H1 (cell line): ENCODE measurements around the gene STEAP1B. TPM values are rescaled to one million over a fixed set of nuclear protein-coding genes. Genes with fewer than 3 reads are reported as not detected.

Experiments used
- CTCF ChIA-PET: fragments of 300-600 bp; sonication (Branson Sonifier 250); formaldehyde crosslinking; loops from one replicate; lab custom pipeline; 2021; ENCODE audit not compliant: partially characterized antibody; lab: Charles Lee
- POLR2A ChIA-PET: fragments of 300-600 bp; sonication (Branson Sonifier 250); formaldehyde crosslinking; loops from one replicate; lab custom pipeline; 2021; ENCODE audit warnings: inconsistent platforms; ENCODE audit not compliant: partially characterized antibody; lab: Charles Lee
- DNase-seq, 2 experiments: peaks; one replicate each; pipeline versions ENCODE4 v3.0.0 to v3.0.0-alpha.2; 2010 to 2022; ENCODE audit warnings: low spot score in 2 of 2, low read depth in 1 of 2, mixed read lengths in 1 of 2
- FAIRE-seq: peaks from 2 replicates; lab custom pipeline; 2011; peaks lifted over from hg19 to GRCh38; lab: Jason Lieb, UNC
- H2AFZ ChIP-seq: 2 replicates; pipeline ENCODE4 v1.8.1; 2012; ENCODE audit warnings: low read length, inconsistent platforms
- H2AK5ac ChIP-seq: 2 replicates; pipeline ENCODE4 v1.6.1; 2013; ENCODE audit warnings: low read depth, low read length
- H2BK120ac ChIP-seq: replicated peaks from 2 replicates; pipeline ENCODE3; 2013; ENCODE audit warnings: low read depth, low read length, inconsistent platforms
- H2BK12ac ChIP-seq: 2 replicates; pipeline ENCODE4 v1.6.1; 2013; ENCODE audit warnings: low read depth, low read length
- H2BK15ac ChIP-seq: 2 replicates; pipeline ENCODE4 v1.6.1; 2013; ENCODE audit warnings: low read length
- H2BK20ac ChIP-seq: 2 replicates; pipeline ENCODE4 v1.6.1; 2013; ENCODE audit warnings: low read length
- H2BK5ac ChIP-seq: 2 replicates; pipeline ENCODE4 v1.6.1; 2013; ENCODE audit warnings: low read depth, low read length
- H3K14ac ChIP-seq: 2 replicates; pipeline ENCODE4 v1.6.1; 2013; ENCODE audit warnings: inconsistent platforms; ENCODE audit not compliant: insufficient read length
- H3K18ac ChIP-seq: 2 replicates; pipeline ENCODE4 v1.6.1; 2013; ENCODE audit warnings: low read length; ENCODE audit errors: extremely low read depth
- H3K23ac ChIP-seq: 2 replicates; pipeline ENCODE4 v1.6.1; 2013; ENCODE audit warnings: inconsistent platforms; ENCODE audit not compliant: insufficient read length
- H3K23me2 ChIP-seq: 2 replicates; pipeline ENCODE4 v1.6.1; 2013; ENCODE audit warnings: low read depth, low read length
- H3K27ac ChIP-seq: 2 replicates; pipeline ENCODE4 v1.6.1; 2011; ENCODE audit warnings: low read depth, low read length, inconsistent platforms
- H3K27me3 ChIP-seq, 4 experiments: replicated peaks in 1 of 4; 1 replicate in 1 of 4; 2 replicates in 3 of 4; pipeline versions ENCODE4 v1.6.1 to v1.8.1; 2011 to 2013; ENCODE audit warnings: low read length in 3 of 4, mild to moderate bottlenecking in 3 of 4, inconsistent platforms in 2 of 4, mixed read lengths in 2 of 4, moderate library complexity in 1 of 4; ENCODE audit not compliant: control insufficient read depth in 3 of 4, insufficient read depth in 3 of 4; ENCODE audit errors: extremely low read depth in 1 of 4
- H3K36me3 ChIP-seq, 4 experiments: 2 replicates each; pipeline versions ENCODE4 v1.6.1 to v1.8.1; 2011 to 2013; ENCODE audit warnings: mild to moderate bottlenecking in 4 of 4, low read length in 3 of 4, moderate library complexity in 2 of 4, control low read depth in 1 of 4, inconsistent platforms in 1 of 4; ENCODE audit not compliant: insufficient read depth in 4 of 4, control insufficient read depth in 2 of 4
- H3K4ac ChIP-seq: replicated peaks from 2 replicates; pipeline ENCODE3; 2013; ENCODE audit warnings: low read length, low read depth, mixed read lengths, inconsistent platforms; ENCODE audit not compliant: insufficient read length
- H3K4me1 ChIP-seq, 4 experiments: replicated peaks in 1 of 4; 1 replicate in 1 of 4; 2 replicates in 3 of 4; pipeline versions ENCODE4 v1.6.1 to v1.8.1; 2011 to 2013; ENCODE audit warnings: low read length in 3 of 4, inconsistent platforms in 2 of 4, mixed read lengths in 1 of 4; ENCODE audit not compliant: insufficient read depth in 4 of 4, control insufficient read depth in 3 of 4
- H3K4me2 ChIP-seq, 2 experiments: 2 replicates each; pipeline versions ENCODE4 v1.6.1 to v1.8.1; 2011 to 2013; ENCODE audit warnings: low read depth in 2 of 2, low read length in 2 of 2, control low read depth in 1 of 2, inconsistent platforms in 1 of 2, mild to moderate bottlenecking in 1 of 2; ENCODE audit not compliant: insufficient read depth in 1 of 2
- H3K4me3 ChIP-seq, 4 experiments: fragments of 200-600, 300-600 bp in 1 of 4; sonication (generic), shearing (Covaris generic), sonication (Bioruptor Twin) in 1 of 4; 2 replicates each; pipeline versions ENCODE4 v1.5.1 to v1.8.1; 2011 to 2016; ENCODE audit warnings: low read length in 4 of 4, low read depth in 3 of 4, control low read depth in 2 of 4, inconsistent platforms in 2 of 4, mild to moderate bottlenecking in 2 of 4, mixed read lengths in 1 of 4, moderate library complexity in 1 of 4; ENCODE audit not compliant: insufficient read depth in 2 of 4; ENCODE audit errors: extremely low read depth in 1 of 4
- H3K56ac ChIP-seq: replicated peaks from 2 replicates; pipeline ENCODE3; 2013; ENCODE audit warnings: low read depth, mild to moderate bottlenecking, mixed read lengths, low read length, inconsistent platforms; ENCODE audit not compliant: insufficient read length
- H3K79me1 ChIP-seq: 2 replicates; pipeline ENCODE4 v1.6.1; 2013; ENCODE audit warnings: low read depth, low read length, control low read depth
- H3K79me2 ChIP-seq, 2 experiments: 2 replicates each; pipeline versions ENCODE4 v1.6.1 to v1.8.1; 2012 to 2013; ENCODE audit warnings: low read length in 2 of 2, mild to moderate bottlenecking in 2 of 2, inconsistent platforms in 1 of 2; ENCODE audit not compliant: insufficient read depth in 2 of 2, control insufficient read depth in 1 of 2
- H3K9ac ChIP-seq, 4 experiments: replicated peaks in 1 of 4; 1 replicate in 1 of 4; 2 replicates in 3 of 4; pipeline versions ENCODE4 v1.6.1 to v1.8.1; 2011 to 2013; ENCODE audit warnings: low read depth in 3 of 4, low read length in 3 of 4, control low read depth in 2 of 4, mild to moderate bottlenecking in 2 of 4, moderate library complexity in 2 of 4, inconsistent platforms in 1 of 4; ENCODE audit errors: extremely low read depth in 1 of 4
- H3K9me3 ChIP-seq, 2 experiments: 2 replicates each; pipeline versions ENCODE4 v1.6.1 to v1.8.1; 2012 to 2013; ENCODE audit warnings: mild to moderate bottlenecking in 2 of 2, moderate library complexity in 2 of 2, control low read depth in 1 of 2, inconsistent platforms in 1 of 2, low read depth in 1 of 2, low read length in 1 of 2, mixed read lengths in 1 of 2; ENCODE audit not compliant: insufficient read depth in 2 of 2
- H4K20me1 ChIP-seq, 2 experiments: replicated peaks in 1 of 2; 2 replicates each; pipeline versions ENCODE3 to v1.8.1; 2011 to 2013; ENCODE audit warnings: inconsistent platforms in 2 of 2, low read length in 2 of 2, mild to moderate bottlenecking in 1 of 2; ENCODE audit not compliant: insufficient read depth in 2 of 2, control insufficient read depth in 1 of 2
- H4K5ac ChIP-seq: 2 replicates; pipeline ENCODE4 v1.6.1; 2013; ENCODE audit warnings: low read length, low read depth, mixed read lengths, inconsistent platforms; ENCODE audit not compliant: insufficient read length
- H4K8ac ChIP-seq: 2 replicates; pipeline ENCODE4 v1.8.0; 2013; ENCODE audit warnings: mild to moderate bottlenecking, moderate library complexity, low read length, inconsistent platforms; ENCODE audit not compliant: insufficient read depth; ENCODE audit errors: extremely low read depth
- H4K91ac ChIP-seq: replicated peaks from 2 replicates; pipeline ENCODE3; 2013; ENCODE audit warnings: low read length, mixed read lengths, inconsistent platforms; ENCODE audit not compliant: insufficient read length
- BRCA1 ChIP-seq: IDR thresholded peaks from 2 replicates; pipeline ENCODE4 v1.6.1; 2012; ENCODE audit warnings: low read depth, low read length, improper control_type of control experiment
- CBX5 ChIP-seq: fragments of 300-800, 300-1000 bp; sonication (generic); IDR thresholded peaks from 2 replicates; pipeline ENCODE4 v1.7.1; 2016; ENCODE audit warnings: antibody characterized with exemption, low read length, low read depth
- CHD1 ChIP-seq: IDR thresholded peaks from 2 replicates; pipeline ENCODE4 v1.6.1; 2012; ENCODE audit warnings: low read depth, low read length, improper control_type of control experiment
- EP300 ChIP-seq, 2 experiments: IDR thresholded peaks; 1 replicate in 1 of 2; 2 replicates in 1 of 2; pipeline ENCODE4 v1.6.1; 2011 to 2012; ENCODE audit warnings: low read depth in 2 of 2, low read length in 2 of 2, mild to moderate bottlenecking in 2 of 2, borderline replicate concordance in 1 of 2, inconsistent platforms in 1 of 2, moderate library complexity in 1 of 2
- FOSL1 ChIP-seq: IDR thresholded peaks from 2 replicates; pipeline ENCODE4 v1.6.1; 2011; ENCODE audit warnings: mild to moderate bottlenecking, low read depth, low read length, moderate library complexity; ENCODE audit not compliant: insufficient read depth
- GABPA ChIP-seq: IDR thresholded peaks from 2 replicates; pipeline ENCODE4 v1.6.1; 2011; ENCODE audit warnings: mild to moderate bottlenecking, low read length, moderate library complexity, borderline replicate concordance; ENCODE audit not compliant: insufficient read depth
- GTF2F1 ChIP-seq: IDR thresholded peaks from 2 replicates; pipeline ENCODE4 v1.6.1; 2012; ENCODE audit warnings: low read depth, low read length, improper control_type of control experiment, borderline replicate concordance
- JUND ChIP-seq: IDR thresholded peaks from 2 replicates; pipeline ENCODE4 v1.6.1; 2011; ENCODE audit warnings: mild to moderate bottlenecking, improper control_type of control experiment, low read length
- KDM1A ChIP-seq: fragments of 200-600, 300-600 bp; sonication (generic); IDR thresholded peaks from 2 replicates; pipeline ENCODE4 v1.7.1; 2016; ENCODE audit warnings: mild to moderate bottlenecking, low read length, borderline replicate concordance
- MAFK ChIP-seq: IDR thresholded peaks from 2 replicates; pipeline ENCODE4 v1.6.1; 2012; ENCODE audit warnings: low read depth, mild to moderate bottlenecking, improper control_type of control experiment, low read length
- SIRT6 ChIP-seq: IDR thresholded peaks from one replicate; pipeline ENCODE4 v1.7.1; 2012; ENCODE audit warnings: low read length, inconsistent platforms
- SUZ12 ChIP-seq: fragments of 200-600 bp; sonication (generic); IDR thresholded peaks from 2 replicates; pipeline ENCODE4 v1.6.1; 2012; ENCODE audit warnings: mild to moderate bottlenecking, inconsistent platforms, low read length, moderate library complexity, mixed read lengths
- TCF12 ChIP-seq: IDR thresholded peaks from 2 replicates; pipeline ENCODE4 v1.6.1; 2011; ENCODE audit warnings: low read depth, mild to moderate bottlenecking, low read length
- WGBS, 2 experiments: shearing (Covaris generic) in 1 of 2; methylation state at CpG; one replicate each; pipeline versions ENCODE4 v1.1.6 to v1.1.7; 2013 to 2015; ENCODE audit warnings: low lambda C conversion rate in 2 of 2, mixed read lengths in 2 of 2, inconsistent platforms in 1 of 2, low coverage in 1 of 2, missing lambda C conversion rate in 1 of 2; ENCODE audit not compliant: insufficient replicate concordance in 2 of 2, insufficient coverage in 1 of 2, insufficient read length in 1 of 2; ENCODE audit errors: extremely low coverage in 1 of 2, missing lambda C conversion rate in 1 of 2; 5-methylcytosine and 5-hydroxymethylcytosine counted together
- polyA plus RNA-seq, 7 experiments: library from polyadenylated mRNA; depleted of rRNA in 3 of 7; stranded (reverse) in 5 of 7; unstranded in 2 of 7; fragments of >200 nt in 5 of 7; fragments of 200-250 nt in 2 of 7; gene quantifications; 1 replicate in 5 of 7; 2 replicates in 1 of 7; 4 replicates in 1 of 7; pipeline versions ENCODE4 v1.2.1 to v1.2.3, GENCODE V29; 2011 to 2013; ENCODE audit warnings: missing spikeins in 2 of 7, mixed read lengths in 2 of 7
- total RNA-seq: library from RNA; stranded (reverse); fragmentation: NEBNext Ultra II Directional; extraction: Animal tissue kit (Norgen Biotek cat#: 25700); gene quantifications from 2 replicates; pipeline ENCODE4 v1.2.1, GENCODE V29; 2021
- TF ChIP-seq, protein P1 (sequence below): IDR thresholded peaks from 2 replicates; pipeline ENCODE4 v1.6.1; 2011; ENCODE audit warnings: low read depth, mild to moderate bottlenecking, low read length; ENCODE audit not compliant: insufficient read depth

The STEAP1B gene
- total and polyA plus RNA-seq, 2 of the 8 experiments (the other 6 are each of a cell fraction or from before 2014, with no cell fraction given): 5.4 to 8.7 TPM

DNA sequence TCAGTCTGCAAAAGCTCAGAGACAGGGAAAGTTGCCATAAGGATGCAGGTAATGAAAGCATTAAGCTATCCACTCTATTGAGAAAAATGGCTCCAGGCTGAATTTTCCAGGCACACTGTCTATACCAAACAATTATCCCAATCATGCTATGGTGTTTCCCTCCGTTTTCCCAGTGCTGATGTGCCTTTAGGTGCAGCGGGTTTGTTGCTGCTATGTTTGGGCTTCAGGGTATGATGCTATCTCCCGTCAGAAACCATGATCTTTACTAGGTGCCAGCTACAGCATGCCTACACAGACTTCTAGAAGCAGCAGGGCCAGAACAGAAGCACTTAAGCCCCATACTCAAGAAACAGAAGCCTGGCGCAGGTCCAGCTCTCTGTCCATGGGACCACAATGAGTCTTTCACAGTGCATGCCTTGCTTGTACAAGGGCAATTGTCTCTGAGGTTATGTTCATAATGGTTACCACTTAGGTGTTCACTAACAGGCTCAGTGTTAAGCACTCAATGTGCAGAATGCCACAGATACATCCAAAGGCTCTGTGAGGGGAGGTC is 19.4 kb downstream of the STEAP1B start:
- H4K5ac ChIP-seq: no peak overlapping the region
- POLR2A ChIA-PET: no interaction called here
- H2BK20ac ChIP-seq: no peak overlapping the region
- no peak for FAIRE-seq
- H3K9ac ChIP-seq: no peak overlapping the region
- H3K4me1 ChIP-seq: no peaks in the 10 kb centered on the region
- no peak overlapping the region for H2BK120ac ChIP-seq
- DNase-seq: no peak
- H3K4me2 ChIP-seq: no peak overlapping the region
- no peaks in the 10 kb centered on the region for H4K20me1 ChIP-seq
- no peaks in the 10 kb centered on the region for H3K27me3 ChIP-seq
- no peak overlapping the region for H3K27ac ChIP-seq
- H3K23me2 ChIP-seq: no peaks in the 10 kb centered on the region
- no peaks in the 10 kb centered on the region for H3K79me1 ChIP-seq
- H3K23ac ChIP-seq: no peak overlapping the region
- H3K18ac ChIP-seq: no peak overlapping the region
- H2BK5ac ChIP-seq: no peak overlapping the region
- H3K4ac ChIP-seq: no peak overlapping the region
- WGBS, 2 experiments: 83% methylated on average over 4 of the region's 4 CpGs; no CpG with 5 or more reads in 1 of the 2 experiments
- H3K79me2 ChIP-seq: no peaks in the 10 kb centered on the region
- H2AFZ ChIP-seq: no peak overlapping the region
- H4K8ac ChIP-seq: no peak overlapping the region
- no peak overlapping the region for H3K14ac ChIP-seq
- H3K4me3 ChIP-seq: no peak overlapping the region
- H4K91ac ChIP-seq: no peak overlapping the region
- no peak overlapping the region for H3K56ac ChIP-seq
- no peaks in the 10 kb centered on the region for H3K36me3 ChIP-seq
- H2BK12ac ChIP-seq: no peak overlapping the region
- no peak overlapping the region for H2AK5ac ChIP-seq
- H3K9me3 ChIP-seq: no peaks in the 10 kb centered on the region
- no peak overlapping the region for H2BK15ac ChIP-seq
- CTCF ChIA-PET: interaction anchor here (0.9 to 1.6 kb wide), 6 partner anchors 10 to 370 kb away, joined by 3 to 12 read pairs (median 3); no protein-coding TSS in a partner anchor
- no peak for TF ChIP-seq SUZ12
- no peak for TF ChIP-seq SIRT6
- no peak for TF ChIP-seq EP300 (IDR thresholded peaks at IDR 0.05; ENCODE audit: borderline replicate concordance in 1 of 2, low read depth in 2 of 2, low read length in 2 of 2)
- no peak for TF ChIP-seq BRCA1
- TF ChIP-seq FOSL1: no peak
- TF ChIP-seq GTF2F1: no peak
- no peak for TF ChIP-seq CBX5
- no peak for TF ChIP-seq CHD1
- TF ChIP-seq GABPA: no peak
- no peak for TF ChIP-seq TCF12
- no peak for TF ChIP-seq MAFK
- TF ChIP-seq JUND: no peak
- TF ChIP-seq KDM1A: no peak
- TF ChIP-seq, protein P1, sequence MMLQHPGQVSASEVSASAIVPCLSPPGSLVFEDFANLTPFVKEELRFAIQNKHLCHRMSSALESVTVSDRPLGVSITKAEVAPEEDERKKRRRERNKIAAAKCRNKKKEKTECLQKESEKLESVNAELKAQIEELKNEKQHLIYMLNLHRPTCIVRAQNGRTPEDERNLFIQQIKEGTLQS: no peak
